Umbilical cord (tissue), 2 donors: ENCODE measurements around the gene NEUROG1. TPM values are rescaled to one million over a fixed set of nuclear protein-coding genes. Genes with fewer than 3 reads are reported as not detected.

Source experiments
- DNase-seq: peaks from one replicate; pipeline ENCODE4 v3.0.0-alpha.2; 2015; ENCODE audit warnings: low spot score
- total RNA-seq: library from RNA; depleted of rRNA; stranded (reverse); fragments of >200 nt; gene quantifications from one replicate; pipeline ENCODE4 v1.2.3, GENCODE V29; 2014; ENCODE audit warnings: low replicate concordance; ENCODE audit not compliant: insufficient read depth

NEUROG1 gene
- total RNA-seq, 1 donor from 2014 or later = not detected

DNA sequence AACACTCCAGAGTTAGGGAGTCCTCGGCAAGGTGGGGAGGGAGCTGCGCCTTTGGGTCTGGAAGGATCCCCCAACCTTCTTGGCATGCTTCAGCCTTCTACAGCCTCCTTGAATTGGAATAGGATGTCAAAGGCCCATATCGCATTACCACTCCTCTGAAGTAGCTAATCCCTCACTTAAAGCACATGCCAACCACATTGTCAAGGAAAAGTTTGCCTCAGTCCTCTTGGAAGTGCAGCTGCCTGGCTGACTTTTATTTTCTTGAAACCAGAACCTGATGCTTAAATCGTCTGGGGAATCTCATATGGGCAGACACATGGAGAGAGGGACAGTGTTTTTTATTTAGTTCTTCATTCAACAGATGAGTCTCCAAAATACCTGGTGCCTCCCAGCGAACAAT lies 28.6 kb upstream of the NEUROG1 start:
- DNase-seq = no peak

- DNase-seq = no peak
Observed at GRCh38 chr5:135561266-135561665, 25.5 kb upstream of the NEUROG1 start.

DNA sequence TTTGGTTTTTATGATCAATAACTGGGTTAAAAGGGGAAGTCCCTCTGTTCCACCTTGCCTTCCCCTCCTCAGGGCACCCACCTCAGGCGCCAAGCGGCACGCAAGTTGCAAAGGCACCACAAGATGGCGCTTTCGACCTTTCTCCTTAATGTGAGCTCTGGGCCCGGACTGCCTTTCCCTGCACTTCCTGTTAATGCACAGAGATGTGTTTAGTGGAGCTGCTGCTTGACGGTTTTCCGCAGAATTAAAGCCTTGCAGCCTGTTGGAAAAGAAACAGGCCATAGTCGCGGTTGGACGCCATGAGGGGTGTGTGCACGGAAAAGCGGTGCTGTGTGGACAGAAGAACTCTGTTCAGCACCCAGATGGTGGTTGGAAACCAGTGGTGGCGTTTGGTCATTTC lies 25.1 kb upstream of the NEUROG1 start:
- DNase-seq = peak; percentile 94

- no peak for DNase-seq
Observed at GRCh38 chr5:135559354-135559753, 23.6 kb upstream of the NEUROG1 start.

GRCh38 chr5:135557076-135557838 lies 21.5 kb upstream of the NEUROG1 start:
- no peak for DNase-seq

GRCh38 chr5:135556620-135557019 lies 20.9 kb upstream of the NEUROG1 start:
- no peak for DNase-seq

DNA sequence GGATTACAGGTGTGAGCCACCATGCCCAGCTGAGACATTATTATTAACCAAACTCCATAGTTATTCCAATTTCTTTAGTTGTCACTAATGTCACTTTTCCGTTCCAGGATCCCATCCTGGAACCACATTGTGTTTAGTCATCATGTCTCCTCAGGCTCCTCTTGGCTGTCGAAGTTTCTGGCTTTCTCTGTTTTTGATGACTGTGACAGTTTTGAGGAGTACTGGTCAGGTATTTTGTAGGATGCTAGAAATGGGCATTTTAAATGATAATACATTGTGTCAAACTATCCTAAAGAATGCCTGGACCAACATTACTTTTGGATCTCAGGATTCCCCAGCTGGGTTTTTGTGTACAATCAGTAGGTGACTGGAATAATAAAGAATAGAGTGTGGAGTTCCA lies 19.8 kb upstream of the NEUROG1 start:
- no peak for DNase-seq

DNA sequence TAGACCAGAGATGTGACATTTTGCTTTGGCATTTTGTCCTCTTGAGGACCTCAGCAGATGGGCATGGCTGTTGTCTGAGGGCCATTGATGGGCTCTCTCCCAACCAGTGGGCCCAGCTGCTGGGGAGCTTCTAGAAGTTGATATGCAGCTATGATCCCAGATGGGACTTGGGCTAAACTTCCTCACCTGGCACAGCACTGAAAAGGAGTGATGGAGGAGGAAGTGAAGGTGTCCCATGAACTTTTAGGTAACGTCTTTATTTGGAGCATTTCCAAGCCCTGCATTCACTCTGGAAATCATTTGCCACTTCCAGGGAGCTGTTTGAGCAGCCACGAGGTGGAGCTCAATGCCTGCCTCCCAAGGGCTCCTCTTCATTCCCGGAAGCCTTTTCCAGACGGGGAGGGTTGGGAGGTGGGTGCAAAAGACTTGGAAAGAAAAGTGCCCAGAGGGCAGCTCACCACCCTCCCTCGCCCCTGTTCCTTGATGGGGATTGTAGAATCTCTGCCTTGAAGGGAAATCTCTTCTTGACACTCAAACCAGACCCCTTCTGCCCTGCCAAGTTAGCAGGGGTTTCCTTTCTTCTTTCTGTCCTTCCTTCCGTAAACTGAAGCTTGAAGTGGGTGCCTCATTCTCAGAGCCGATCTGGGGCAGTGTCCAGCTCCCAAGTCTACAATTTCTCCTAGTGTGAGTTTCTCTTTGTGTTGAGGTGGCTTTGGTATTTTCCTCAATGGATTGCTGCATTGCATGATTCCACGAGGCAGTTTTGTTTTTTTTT lies 18.1 kb upstream of the NEUROG1 start:
- DNase-seq = peak; percentile 43

DNA sequence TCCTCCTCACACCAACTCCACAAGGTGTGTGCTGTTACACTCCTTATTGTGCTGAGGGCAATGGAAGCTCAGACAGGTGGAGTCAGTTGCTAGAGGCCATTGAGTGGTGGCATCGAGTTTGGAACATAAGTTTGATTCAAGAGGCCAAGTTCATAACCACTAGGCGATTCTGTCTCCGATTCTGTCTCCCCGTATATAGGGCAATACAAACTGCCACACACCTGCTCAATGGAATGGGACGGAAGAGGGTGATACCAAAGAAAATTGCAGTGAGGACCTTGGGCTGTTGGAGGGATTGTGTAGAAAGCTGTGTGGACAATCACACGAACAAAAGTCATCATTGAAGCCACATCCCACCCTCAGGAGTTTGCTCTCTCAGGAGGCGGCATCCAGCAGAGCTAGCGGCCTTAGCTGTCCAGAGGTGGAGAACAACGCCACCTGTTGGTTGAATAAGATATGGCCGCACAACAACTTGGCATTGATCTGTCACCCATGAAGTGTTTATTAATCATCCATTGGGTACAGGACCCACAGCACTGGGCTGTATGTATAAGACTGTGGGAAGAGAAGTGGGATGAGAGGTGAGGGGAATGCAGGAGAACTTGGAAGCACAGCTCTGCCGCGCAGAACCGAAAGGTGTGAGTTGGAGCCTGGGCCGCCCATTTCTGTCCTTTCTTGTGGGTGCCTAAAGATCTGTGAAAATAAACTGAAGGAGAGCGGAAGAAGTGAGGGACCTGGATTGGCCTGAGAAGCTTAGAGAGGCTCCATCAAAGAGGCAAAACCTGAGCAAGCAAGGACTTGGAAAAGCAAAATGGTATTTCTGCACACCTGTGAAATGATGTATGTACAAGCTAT lies 16.1 kb upstream of the NEUROG1 start:
- DNase-seq = peak; percentile 72

DNA sequence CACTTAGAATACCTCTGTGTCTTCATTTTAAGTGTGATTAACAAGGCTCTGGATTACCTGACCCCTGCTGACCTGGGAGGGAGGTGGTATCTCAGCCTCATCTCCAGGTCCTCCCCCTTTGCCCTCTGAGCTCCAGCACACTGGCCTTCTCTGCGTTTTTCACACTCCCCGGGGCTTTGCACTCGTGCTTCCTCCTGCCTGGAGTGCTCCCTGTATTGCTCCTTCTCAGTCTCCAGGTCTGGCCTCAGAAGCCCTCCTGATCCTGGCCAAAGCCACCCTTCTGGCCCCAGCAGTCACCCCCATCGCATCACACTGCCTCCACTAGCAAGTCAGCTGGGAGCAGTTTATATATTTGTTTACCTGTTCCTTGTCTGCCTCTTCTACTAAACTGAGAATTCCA lies 13.6 kb upstream of the NEUROG1 start:
- no peak for DNase-seq

- no peak for DNase-seq
Observed at GRCh38 chr5:135547590-135548254, 12.0 kb upstream of the NEUROG1 start.

GRCh38 chr5:135546912-135547311 lies 11.1 kb upstream of the NEUROG1 start:
- DNase-seq = no peak

DNA sequence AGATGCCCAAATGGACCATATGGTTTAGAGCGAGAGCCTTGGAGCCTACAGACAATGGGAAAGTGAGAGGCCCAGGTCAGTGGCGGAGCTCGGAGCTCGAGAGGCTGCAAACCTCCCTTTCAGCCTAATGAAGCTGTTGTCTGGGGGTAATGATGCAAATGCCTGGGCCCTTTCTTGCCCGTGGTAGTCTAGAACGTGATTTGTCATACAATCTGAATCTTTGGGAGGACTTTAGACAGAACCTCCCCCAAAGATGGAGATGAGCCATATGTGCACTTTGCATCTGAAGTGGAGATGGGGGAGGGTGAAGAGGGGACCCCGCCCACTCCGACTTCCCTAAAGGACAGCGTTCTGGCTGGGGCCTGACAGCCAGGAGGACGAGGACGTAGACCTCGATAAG lies 10.3 kb upstream of the NEUROG1 start:
- no peak for DNase-seq

DNA sequence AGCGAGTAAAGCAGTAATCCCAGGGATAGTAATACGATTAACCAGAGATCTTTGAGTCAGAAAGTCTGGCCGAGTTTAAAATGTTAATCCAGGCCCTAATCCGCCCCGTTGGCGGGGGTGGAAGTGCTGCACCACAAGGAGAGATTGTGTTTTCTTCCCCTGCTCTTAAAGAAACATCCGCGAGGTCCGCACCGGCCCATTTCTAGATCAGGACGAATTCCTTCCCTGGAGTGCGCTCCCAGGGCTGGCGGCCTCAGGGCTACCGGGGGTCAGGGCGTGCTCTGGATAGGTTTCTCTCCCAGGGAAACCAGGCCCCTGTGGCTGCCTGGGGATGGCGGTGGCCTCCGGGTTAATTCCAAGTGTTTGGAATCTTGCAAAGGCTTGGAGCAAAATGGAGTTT lies 9.3 kb upstream of the NEUROG1 start:
- peak; percentile 77 for DNase-seq

DNA sequence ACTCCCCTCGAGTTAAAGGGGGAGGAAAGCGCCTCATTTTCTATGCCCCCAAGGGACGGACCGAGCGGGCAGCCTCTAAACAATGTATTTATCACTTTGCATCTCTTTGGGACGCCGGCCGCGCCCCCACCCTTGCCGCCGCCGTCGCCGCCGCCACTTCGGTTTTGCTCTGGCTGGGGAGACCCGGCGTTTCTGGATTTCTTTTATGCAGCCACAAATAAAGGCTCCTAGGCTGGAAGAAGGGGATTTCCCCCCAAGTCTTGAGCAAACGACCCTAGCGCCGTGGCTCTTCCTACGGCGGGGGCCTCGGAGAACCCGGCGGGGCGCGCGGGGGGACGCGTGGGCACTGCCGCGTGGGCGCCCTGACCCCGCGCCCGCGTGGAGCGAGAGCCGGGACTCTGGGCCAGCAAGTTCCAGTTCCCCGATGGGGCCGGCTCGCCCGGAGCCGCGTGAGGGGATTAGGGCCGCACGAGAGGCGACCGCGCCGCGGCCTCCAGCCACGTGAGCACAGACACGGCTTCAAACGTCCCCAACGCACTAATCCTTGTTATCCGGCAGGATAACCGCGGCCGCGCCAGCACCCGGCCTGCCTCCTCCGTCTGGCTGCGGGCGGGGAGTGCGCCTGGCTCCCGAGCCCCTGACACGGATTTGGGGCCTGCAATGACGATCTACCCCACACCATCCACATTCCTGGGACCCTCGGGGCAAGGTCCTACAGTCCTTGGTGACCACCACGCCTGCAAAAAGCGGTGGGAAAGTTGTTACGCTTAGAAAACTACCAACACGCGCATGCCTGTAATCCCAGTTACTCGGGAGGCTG lies 7.9 kb upstream of the NEUROG1 start:
- peak; percentile 51 for DNase-seq

GRCh38 chr5:135543001-135543484 lies 7.3 kb upstream of the NEUROG1 start:
- DNase-seq = no peak

DNA sequence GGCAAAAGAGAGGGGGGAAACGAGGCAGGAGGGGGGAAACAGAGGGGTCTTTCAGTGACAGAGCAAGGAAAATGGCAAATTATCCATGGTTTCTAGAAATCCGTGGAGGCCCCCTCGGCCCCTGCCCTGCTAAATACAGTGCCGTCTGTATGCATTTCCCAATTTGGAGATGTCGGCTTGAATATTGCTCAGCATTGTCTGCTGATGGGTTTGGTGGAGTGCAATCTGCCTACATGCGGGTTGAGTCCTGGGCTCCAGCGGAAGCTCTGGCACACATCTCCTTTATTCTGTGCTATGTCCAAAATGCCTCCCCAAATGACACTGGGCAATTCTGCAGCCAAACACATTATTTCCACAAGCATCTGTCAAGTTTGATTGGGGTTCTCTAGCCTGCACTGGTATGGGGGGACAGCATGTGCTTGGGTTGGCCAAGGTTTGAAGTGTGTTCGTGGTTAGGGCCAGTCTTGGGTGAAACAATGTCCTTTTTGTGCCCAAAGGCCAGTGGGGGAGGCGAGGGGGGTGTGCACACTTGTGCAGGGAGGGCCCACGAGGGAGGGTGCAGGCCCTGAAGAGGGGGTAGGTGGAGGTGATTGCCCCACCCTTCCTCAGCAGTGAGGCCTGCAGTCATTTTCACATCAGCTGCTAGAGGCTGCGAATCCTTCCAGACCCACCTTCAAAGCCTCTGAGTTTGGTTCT lies 6.2 kb upstream of the NEUROG1 start:
- DNase-seq = no peak

GRCh38 chr5:135539430-135540005 lies 3.8 kb upstream of the NEUROG1 start:
- no peak for DNase-seq

DNA sequence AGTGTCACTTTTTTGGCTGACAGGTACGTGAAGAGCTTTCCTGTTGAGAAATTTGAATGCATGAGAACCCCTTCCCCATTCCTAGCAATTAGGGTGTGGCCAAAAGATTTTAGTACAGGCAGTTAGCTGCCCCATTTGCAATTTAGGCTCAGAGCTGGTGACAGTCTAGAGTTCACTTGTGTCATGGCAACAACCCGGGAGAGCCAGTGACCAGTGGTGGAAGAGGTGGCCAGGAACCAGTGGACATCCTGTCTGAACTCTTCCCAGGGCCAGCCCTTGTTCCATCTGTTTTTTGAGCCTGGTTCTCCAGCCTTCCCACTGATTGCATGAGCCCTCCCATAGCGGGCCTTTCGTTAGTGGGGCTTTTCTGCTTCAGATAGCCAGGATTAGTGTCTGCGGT lies 2.5 kb upstream of the NEUROG1 start:
- no peak for DNase-seq

DNA sequence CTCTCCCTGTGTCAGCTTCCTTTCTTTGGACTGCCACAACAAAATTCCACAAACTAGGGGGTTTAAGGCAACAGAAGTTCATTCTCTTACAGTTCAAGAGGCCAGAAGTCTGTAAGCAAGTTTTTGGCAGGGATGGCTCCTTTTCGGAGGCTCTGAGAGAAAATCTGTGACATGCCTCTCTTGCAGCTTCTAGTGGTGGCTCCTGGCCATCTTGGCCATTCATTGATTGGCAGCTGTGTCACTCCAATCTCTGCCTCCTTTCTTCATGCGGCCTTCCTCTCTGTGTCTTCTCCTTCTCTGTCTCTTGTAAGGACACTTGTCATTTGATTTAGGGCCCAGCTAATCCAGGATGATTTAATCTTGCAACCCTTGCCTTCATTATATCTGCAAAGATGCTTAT lies 2.0 kb upstream of the NEUROG1 start:
- DNase-seq = no peak
